IPS-20b (cell line): Measurements from ENCODE around the gene RNF5.

Experiments used
- H3K27ac ChIP-seq: one replicate; pipeline ENCODE4 v1.5.1; 2013; ENCODE audit warnings: low read length
- H3K27me3 ChIP-seq: 2 replicates; pipeline ENCODE4 v1.6.1; 2013; ENCODE audit warnings: mild to moderate bottlenecking, low read length, inconsistent platforms; ENCODE audit not compliant: insufficient read depth
- H3K36me3 ChIP-seq: 2 replicates; pipeline ENCODE4 v1.6.1; 2013; ENCODE audit warnings: low read depth, mild to moderate bottlenecking, inconsistent platforms, low read length, moderate library complexity; ENCODE audit not compliant: insufficient read depth
- H3K4me1 ChIP-seq: 2 replicates; pipeline ENCODE4 v1.6.1; 2013; ENCODE audit warnings: mild to moderate bottlenecking, control low read depth, inconsistent platforms, low read length, moderate library complexity; ENCODE audit not compliant: insufficient read depth
- H3K4me3 ChIP-seq: 2 replicates; pipeline ENCODE4 v1.5.1; 2013; ENCODE audit warnings: mild to moderate bottlenecking, low read length, inconsistent platforms
- H3K9ac ChIP-seq: 2 replicates; pipeline ENCODE4 v1.6.1; 2013; ENCODE audit warnings: low read depth, mild to moderate bottlenecking, inconsistent platforms, low read length, moderate library complexity
- H3K9me3 ChIP-seq: 2 replicates; pipeline ENCODE4 v1.6.1; 2013; ENCODE audit warnings: mild to moderate bottlenecking, low read depth, low read length, inconsistent platforms; ENCODE audit not compliant: insufficient read depth

RNF5 gene

GRCh38 chr6:32146687-32147086, 31.5 kb upstream of the RNF5 start:
- Histone ChIP-seq H3K36me3 (no peaks in the 10 kb centered on the region), H3K27ac (no peak overlapping the region), H3K9ac (peak overlapping the region; percentile 35; the same call in 1 of the 2 replicates), H3K27me3 (peaks cover 21% of the 10 kb centered on the region), H3K9me3 (no peaks in the 10 kb centered on the region), H3K4me3 (no peak overlapping the region), H3K4me1 (peaks cover 16% of the 10 kb centered on the region)

DNA sequence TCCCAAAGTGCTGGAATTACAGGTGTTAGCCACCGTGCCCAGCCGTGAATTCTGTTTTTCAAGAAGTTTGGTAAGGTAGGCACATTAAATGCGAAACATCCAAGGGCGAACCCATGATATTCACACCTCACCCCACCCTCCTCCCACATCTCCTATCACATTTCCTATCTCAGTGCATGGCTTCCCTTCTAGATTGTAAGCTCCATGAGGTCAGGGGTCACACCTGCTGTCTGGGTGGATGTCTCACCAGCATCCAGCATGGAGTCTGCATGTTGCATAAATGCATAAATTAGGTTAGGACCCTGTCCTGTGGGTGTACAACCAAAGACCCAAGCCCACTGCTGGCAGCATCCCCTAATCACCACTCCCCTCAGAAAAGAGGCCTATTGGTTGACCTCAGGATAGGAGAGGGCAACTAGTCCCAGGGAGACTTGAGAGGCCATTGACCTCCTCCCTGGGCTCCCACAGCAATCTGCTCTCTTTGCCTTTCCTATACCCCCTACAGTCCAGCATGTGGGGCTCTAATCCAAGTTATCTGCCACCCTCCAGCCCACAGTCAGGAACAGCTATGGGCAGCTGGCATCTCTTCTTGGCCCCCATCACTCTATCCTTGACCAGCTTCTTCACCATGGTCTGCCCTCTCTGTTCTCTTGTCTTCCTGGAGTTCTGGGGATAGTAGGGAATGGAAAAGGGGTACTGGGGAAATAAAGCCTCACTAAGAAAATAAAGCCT, 30.6 kb upstream of the RNF5 start:
- Histone ChIP-seq H3K4me3 (no peak overlapping the region), H3K9ac (no peak overlapping the region), H3K9me3 (no peaks in the 10 kb centered on the region), H3K27me3 (peaks cover 28% of the 10 kb centered on the region), H3K36me3 (no peaks in the 10 kb centered on the region), H3K27ac (no peak overlapping the region), H3K4me1 (peaks cover 22% of the 10 kb centered on the region)

- H3K36me3 ChIP-seq = no peaks in the 10 kb centered on the region
- H3K27ac ChIP-seq = no peak overlapping the region
- H3K4me1 ChIP-seq = peaks cover 29% of the 10 kb centered on the region
- no peak overlapping the region for H3K4me3 ChIP-seq
- H3K27me3 ChIP-seq = peaks cover 35% of the 10 kb centered on the region
- no peaks in the 10 kb centered on the region for H3K9me3 ChIP-seq
- H3K9ac ChIP-seq = no peak overlapping the region
These were observed 29.7 kb upstream of the RNF5 start for GRCh38 chr6:32148289-32149091.

GRCh38 chr6:32149092-32149755, 29.0 kb upstream of the RNF5 start:
- Histone ChIP-seq H3K9me3 (no peaks in the 10 kb centered on the region), H3K4me3 (no peak overlapping the region), H3K27me3 (peaks cover 35% of the 10 kb centered on the region), H3K27ac (no peak overlapping the region), H3K4me1 (peaks cover 29% of the 10 kb centered on the region), H3K36me3 (no peaks in the 10 kb centered on the region), H3K9ac (no peak overlapping the region)

DNA sequence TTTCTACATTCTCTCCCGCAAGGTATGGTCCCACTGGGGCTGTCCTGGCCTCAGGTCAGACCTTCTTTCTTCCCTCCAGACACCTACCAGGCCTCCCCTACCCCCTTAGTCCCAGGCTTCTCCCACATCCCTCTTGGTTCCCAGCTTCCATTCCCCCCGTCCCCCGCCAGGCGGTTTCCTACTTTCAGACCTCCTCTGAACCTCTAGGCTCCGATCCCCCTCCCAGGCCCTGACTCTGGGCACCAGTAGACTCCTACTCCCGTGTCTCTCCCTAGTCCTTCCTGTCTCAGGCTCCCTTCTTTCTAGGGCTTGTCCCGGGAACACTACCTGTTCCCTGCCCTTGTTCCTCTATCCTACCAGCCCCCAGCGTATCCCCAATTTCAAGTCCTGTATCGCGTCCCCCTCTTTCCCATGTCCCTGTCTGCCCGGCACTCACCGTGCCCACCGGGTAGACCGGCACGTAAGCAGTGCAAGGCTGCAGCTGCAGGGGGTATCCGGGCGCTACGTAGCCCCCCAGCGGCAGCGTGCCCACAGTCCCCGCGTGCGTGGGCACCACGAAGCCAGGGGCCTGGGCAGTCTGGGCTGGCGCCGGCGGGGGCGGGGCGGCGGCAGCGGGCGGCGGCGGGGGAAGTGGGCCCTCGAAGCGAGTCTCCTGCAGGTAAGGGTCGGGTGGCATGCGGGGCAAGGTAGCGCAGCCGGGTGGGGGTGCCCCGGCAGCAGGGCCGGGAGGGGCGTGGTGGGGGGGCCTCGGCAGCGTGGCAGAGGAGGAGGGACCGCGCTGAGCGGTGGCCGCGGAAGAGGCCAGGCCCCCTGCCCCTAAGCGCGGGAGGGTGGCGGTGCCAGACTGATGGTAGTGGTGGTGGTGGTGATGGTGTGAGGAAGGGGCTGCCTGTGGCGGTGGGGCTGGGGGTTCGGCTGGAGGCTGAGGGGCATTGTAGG, 28.0 kb upstream of the RNF5 start:
- Histone ChIP-seq H3K27ac (no peak overlapping the region), H3K9ac (no peak overlapping the region), H3K9me3 (no peaks in the 10 kb centered on the region), H3K4me1 (peaks cover 29% of the 10 kb centered on the region), H3K36me3 (no peaks in the 10 kb centered on the region), H3K4me3 (peak overlapping the region; percentile 61; the same call in 1 of the 2 replicates), H3K27me3 (peaks cover 35% of the 10 kb centered on the region)

- peak overlapping the region; percentile 61; the same call in 1 of the 2 replicates for H3K4me3 ChIP-seq
- H3K27ac ChIP-seq = no peak overlapping the region
- H3K36me3 ChIP-seq = peaks cover 6% of the 10 kb centered on the region
- no peak overlapping the region for H3K9ac ChIP-seq
- peaks cover 21% of the 10 kb centered on the region for H3K4me1 ChIP-seq
- H3K27me3 ChIP-seq = peaks cover 35% of the 10 kb centered on the region
- H3K9me3 ChIP-seq = no peaks in the 10 kb centered on the region
These were observed 26.9 kb upstream of the RNF5 start for GRCh38 chr6:32151181-32151862.

DNA sequence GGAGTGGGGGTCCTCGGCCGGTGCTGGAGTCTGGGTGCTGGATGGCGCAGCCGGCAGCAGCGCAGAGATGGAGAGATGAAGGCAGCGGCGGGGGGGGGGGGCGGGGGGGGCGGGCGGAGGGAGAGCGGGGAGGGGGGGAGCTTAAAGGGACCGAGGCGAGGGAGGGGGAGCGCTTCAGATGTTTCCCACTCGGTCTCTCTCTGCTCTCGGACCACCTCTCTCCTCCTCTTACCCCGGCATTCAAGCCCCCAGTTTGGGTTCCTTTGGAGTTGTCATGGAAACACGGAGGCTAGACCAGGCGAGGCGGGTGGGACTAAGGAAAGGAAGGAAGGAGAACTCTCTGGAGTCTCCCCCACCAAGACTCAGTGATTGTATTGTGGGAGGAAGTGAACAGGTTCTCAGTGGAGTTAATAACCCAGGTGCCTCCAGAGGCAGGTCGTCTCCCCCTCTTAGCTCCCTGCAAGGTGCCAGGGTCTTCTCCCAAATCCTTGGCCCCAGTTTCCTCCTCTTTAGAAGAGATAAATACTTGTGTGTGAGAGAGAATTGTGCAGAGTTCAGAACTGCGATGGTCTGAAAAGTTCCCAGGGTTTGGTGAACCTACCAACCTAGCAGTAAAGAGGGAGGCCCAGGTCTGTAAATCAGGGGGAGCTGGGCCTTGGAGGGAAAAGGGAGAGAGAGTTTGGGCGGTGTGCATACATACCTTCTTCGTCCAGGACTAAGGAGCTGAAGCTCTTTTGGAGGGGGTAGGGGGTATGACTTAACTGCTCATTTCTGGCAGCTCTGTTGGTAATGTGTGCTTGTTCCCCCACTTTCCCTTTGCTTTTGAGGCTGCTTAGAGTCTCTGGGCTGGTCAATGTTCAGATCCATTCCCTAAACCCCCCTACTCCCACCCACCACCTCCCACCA, 26.1 kb upstream of the RNF5 start, which contains the start of gene PRRT1:
TSS of gene PRRT1 (minus strand) at position 77 of the 906 bp plus-strand sequence. CDS start 112 bp downstream, outside the sequence.
- H3K9ac ChIP-seq = peak within 1 kb of the TSS; percentile 92; the same call in 1 of the 2 replicates
- H3K4me1 ChIP-seq = peaks cover 18% of the 10 kb centered on the region
- H3K9me3 ChIP-seq = no peaks in the 10 kb centered on the region
- peaks cover 14% of the 10 kb centered on the region for H3K36me3 ChIP-seq
- H3K27ac ChIP-seq = no peak within 1 kb of the TSS
- peak within 1 kb of the TSS; percentile 94 for H3K4me3 ChIP-seq
- H3K27me3 ChIP-seq = peaks cover 35% of the 10 kb centered on the region

DNA sequence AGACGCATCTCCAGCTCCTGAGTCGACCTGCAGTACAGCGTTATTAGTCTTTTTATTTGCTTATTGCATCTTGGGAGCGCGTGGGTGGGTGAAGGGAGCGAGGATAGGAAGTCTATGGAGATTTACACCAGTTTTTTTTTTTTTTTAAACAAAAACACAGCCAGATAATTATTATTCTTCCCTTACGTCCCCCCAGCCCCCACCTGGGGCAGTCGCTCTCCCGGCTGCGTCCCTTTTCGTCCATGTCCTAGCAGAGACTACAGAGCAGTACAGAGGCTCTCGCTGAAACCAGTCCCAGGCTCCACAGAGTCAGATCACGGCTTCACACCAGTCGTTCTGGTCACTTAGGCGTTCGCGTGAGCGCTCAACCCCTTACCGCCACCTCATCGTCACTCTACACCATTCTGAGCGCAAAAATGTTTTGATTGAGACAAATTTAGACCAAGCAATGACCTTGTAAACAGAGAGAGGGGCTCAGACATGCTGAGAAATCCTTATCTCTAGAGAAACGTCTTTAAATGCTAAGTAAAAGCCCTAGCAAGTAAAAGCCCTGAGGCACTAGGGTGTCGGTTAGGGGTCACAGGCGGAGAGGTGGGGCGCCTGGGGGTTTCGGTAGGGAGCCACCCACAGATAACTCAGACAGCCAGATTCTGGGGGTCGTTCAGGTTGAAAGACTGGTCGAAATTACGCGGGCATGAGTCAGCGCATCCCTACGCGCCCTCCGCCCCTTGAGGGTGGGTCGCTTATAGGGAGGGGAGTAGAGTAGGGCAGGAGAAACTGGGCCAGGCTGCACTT, 25.2 kb upstream of the RNF5 start:
- peaks cover 21% of the 10 kb centered on the region for H3K36me3 ChIP-seq
- no peaks in the 10 kb centered on the region for H3K9me3 ChIP-seq
- H3K4me3 ChIP-seq = peak overlapping the region; percentile 94
- H3K4me1 ChIP-seq = peaks cover 18% of the 10 kb centered on the region
- H3K9ac ChIP-seq = peak overlapping the region; percentile 92
- H3K27me3 ChIP-seq = peaks cover 35% of the 10 kb centered on the region
- peak overlapping the region; percentile 2 for H3K27ac ChIP-seq

DNA sequence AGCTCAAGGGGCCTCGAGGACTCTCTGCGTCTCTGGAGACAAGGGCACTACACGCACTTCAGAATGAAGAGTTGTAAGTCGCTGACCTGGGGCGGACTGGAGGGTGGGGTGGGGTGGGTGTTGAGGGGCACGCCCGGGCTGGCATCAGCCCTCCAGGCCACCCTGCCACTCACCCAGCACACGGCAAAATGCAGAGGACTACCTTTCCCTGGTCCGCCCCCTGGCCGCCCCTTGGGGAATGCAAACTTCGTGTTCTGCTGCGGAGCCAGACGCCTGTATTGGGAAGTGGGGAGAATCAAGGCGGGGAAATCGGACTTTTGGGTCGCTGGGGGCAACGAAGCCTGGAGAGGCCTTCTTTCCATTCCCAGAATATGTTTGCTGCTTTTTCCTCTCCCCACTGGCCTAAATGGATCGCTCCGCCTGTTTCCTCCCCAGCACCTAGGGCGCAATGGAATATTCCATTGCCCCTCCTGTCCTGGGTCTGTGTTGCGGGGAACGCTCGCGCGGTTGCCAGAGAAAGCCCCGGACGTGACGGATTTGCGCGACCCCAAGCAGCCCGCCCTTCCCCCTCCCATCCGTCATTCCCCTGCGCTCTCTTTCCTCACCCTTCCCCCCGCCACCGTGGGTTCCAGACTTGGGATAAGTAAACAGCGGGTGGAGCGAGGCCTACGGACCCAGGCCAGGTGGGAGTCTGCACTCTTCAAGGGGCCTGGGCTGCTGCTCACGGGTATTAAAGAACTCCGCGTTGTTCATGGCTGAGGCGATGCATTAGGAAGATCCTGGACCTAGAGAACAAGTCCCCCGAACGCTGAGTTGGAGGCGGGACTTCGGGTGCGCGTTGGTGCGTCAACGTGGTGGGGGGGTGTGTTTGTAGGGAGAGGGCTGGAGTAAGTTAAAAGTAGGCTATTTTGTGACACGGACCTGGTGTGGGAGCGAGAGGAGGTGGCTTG, 24.4 kb upstream of the RNF5 start, which contains the start of gene PPT2:
TSS of gene PPT2 (plus strand) at position 578 of the 950 bp plus-strand sequence. CDS start 454 bp downstream, outside the sequence.
- peaks cover 18% of the 10 kb centered on the region for H3K4me1 ChIP-seq
- H3K36me3 ChIP-seq = peaks cover 30% of the 10 kb centered on the region
- peak within 1 kb of the TSS; percentile 2 for H3K27ac ChIP-seq
- H3K27me3 ChIP-seq = peaks cover 35% of the 10 kb centered on the region
- H3K4me3 ChIP-seq = peak within 1 kb of the TSS; percentile 94
- no peaks in the 10 kb centered on the region for H3K9me3 ChIP-seq
- H3K9ac ChIP-seq = peak within 1 kb of the TSS; percentile 92
